A673 (cell line): Measurements from ENCODE around the gene TEX44.

Experiments
- CTCF ChIP-seq: fragments of 300-800, 200-600 bp; sonication (generic); conservative IDR thresholded peaks from 2 replicates; pipeline ENCODE4 v1.5.1; 2017; ENCODE audit warnings: low read depth, mild to moderate bottlenecking, antibody characterized with exemption, low read length, moderate library complexity, mixed read lengths
- EZH2 ChIP-seq: fragments of 200-600 bp; sonication (generic); IDR thresholded peaks from 2 replicates; pipeline ENCODE4 v1.6.1; 2017; ENCODE audit warnings: borderline replicate concordance, low read depth, mild to moderate bottlenecking, mixed read lengths, antibody characterized with exemption, low read length; ENCODE audit not compliant: poor library complexity, severe bottlenecking

GRCh38 chr2:231548752-231549151 lies 43.9 kb upstream of the TEX44 start:
- TF ChIP-seq CTCF = no peak
- TF ChIP-seq EZH2 = no peak
